CD14-positive monocyte (primary cell): Measurements from ENCODE around the gene DLX5. TPM values are rescaled to one million over a fixed set of nuclear protein-coding genes. Genes with fewer than 3 reads are reported as not detected.

Experiments used
- DNase-seq, 3 donors: peaks; one replicate each; pipeline ENCODE4 v3.0.0-alpha.2; 2011 to 2022
- H2AFZ ChIP-seq: 2 replicates; pipeline ENCODE4 v1.6.0; 2012; ENCODE audit warnings: mild to moderate bottlenecking, low read depth, low read length, inconsistent platforms; ENCODE audit not compliant: insufficient read depth, poor library complexity, severe bottlenecking
- H3K27ac ChIP-seq, 2 donors: 1 replicate in 1 of 2; 2 replicates in 1 of 2; pipeline ENCODE4 v1.5.1; 2012 to 2013; ENCODE audit warnings: low read length in 2 of 2, control low read depth in 1 of 2, inconsistent platforms in 1 of 2, low read depth in 1 of 2, mild to moderate bottlenecking in 1 of 2
- H3K27me3 ChIP-seq, 2 donors: one replicate each; pipeline versions ENCODE4 v1.6.0 to v1.6.1; 2011 to 2013; ENCODE audit warnings: low read length in 2 of 2; ENCODE audit not compliant: control insufficient read depth in 2 of 2, insufficient read depth in 2 of 2
- H3K36me3 ChIP-seq, 2 donors: replicated peaks in 1 of 2; 1 replicate in 1 of 2; 2 replicates in 1 of 2; pipeline versions ENCODE4 v1.5.1 to v1.6.1; 2012 to 2013; ENCODE audit warnings: low read length in 2 of 2, control low read depth in 1 of 2, inconsistent platforms in 1 of 2, mild to moderate bottlenecking in 1 of 2; ENCODE audit not compliant: insufficient read depth in 2 of 2, control insufficient read depth in 1 of 2
- H3K4me1 ChIP-seq, 2 donors: 1 replicate in 1 of 2; 2 replicates in 1 of 2; pipeline versions ENCODE4 v1.5.1 to v1.6.1; 2012 to 2013; ENCODE audit warnings: low read length in 2 of 2, control low read depth in 1 of 2, inconsistent platforms in 1 of 2, mild to moderate bottlenecking in 1 of 2, moderate library complexity in 1 of 2; ENCODE audit not compliant: insufficient read depth in 2 of 2, control insufficient read depth in 1 of 2
- H3K4me2 ChIP-seq: replicated peaks from 2 replicates; pipeline ENCODE3; 2012; ENCODE audit warnings: low read length, moderate library complexity, mild to moderate bottlenecking; ENCODE audit not compliant: poor library complexity, severe bottlenecking; ENCODE audit errors: extremely low read depth
- H3K4me3 ChIP-seq, 3 experiments: fragments of 200-600 bp in 1 of 3; sonication (generic) in 1 of 3; replicated peaks in 1 of 3; 1 replicate in 2 of 3; 2 replicates in 1 of 3; pipeline ENCODE4 v1.5.1; 2011 to 2013; ENCODE audit warnings: low read length in 3 of 3, mild to moderate bottlenecking in 3 of 3, control low read depth in 2 of 3, low read depth in 2 of 3, inconsistent platforms in 1 of 3, moderate library complexity in 1 of 3
- H3K79me2 ChIP-seq: 2 replicates; pipeline ENCODE4 v1.6.0; 2012; ENCODE audit warnings: mild to moderate bottlenecking, control low read depth, inconsistent platforms, low read length, moderate library complexity; ENCODE audit not compliant: insufficient read depth
- H3K9ac ChIP-seq: 2 replicates; pipeline ENCODE4 v1.6.0; 2017; ENCODE audit warnings: low read length, mild to moderate bottlenecking; ENCODE audit not compliant: insufficient read depth, poor library complexity, severe bottlenecking
- H3K9me3 ChIP-seq, 2 donors: replicated peaks in 1 of 2; 1 replicate in 1 of 2; 2 replicates in 1 of 2; pipeline versions ENCODE4 v1.5.1 to v1.6.1; 2012 to 2013; ENCODE audit warnings: low read length in 2 of 2, control low read depth in 1 of 2; ENCODE audit not compliant: control insufficient read depth in 1 of 2, insufficient read depth in 1 of 2
- H4K20me1 ChIP-seq: 2 replicates; pipeline ENCODE4 v1.6.0; 2012; ENCODE audit warnings: mild to moderate bottlenecking, low read length, control low read depth, moderate library complexity; ENCODE audit not compliant: insufficient read depth
- H3K27ac Mint-ChIP-seq, 7 donors: one replicate each; pipeline ENCODE4 v1.8.0; 2020; ENCODE audit warnings: mild to moderate bottlenecking in 7 of 7, mixed read lengths in 7 of 7, moderate library complexity in 6 of 7, inconsistent platforms in 2 of 7
- H3K27me3 Mint-ChIP-seq, 3 donors: one replicate each; pipeline ENCODE4 v1.8.0; 2021 to 2022; ENCODE audit warnings: low read depth in 3 of 3, mild to moderate bottlenecking in 3 of 3, mixed read lengths in 3 of 3, moderate library complexity in 3 of 3, inconsistent platforms in 1 of 3
- H3K36me3 Mint-ChIP-seq, 2 donors: one replicate each; pipeline ENCODE4 v1.8.0; 2020; ENCODE audit warnings: mixed read lengths in 2 of 2, inconsistent platforms in 1 of 2, mild to moderate bottlenecking in 1 of 2
- H3K4me1 Mint-ChIP-seq: one replicate; pipeline ENCODE4 v1.8.0; 2020; ENCODE audit warnings: mild to moderate bottlenecking, mixed read lengths
- H3K4me3 Mint-ChIP-seq, 2 donors: one replicate each; pipeline ENCODE4 v1.8.0; 2020; ENCODE audit warnings: mild to moderate bottlenecking in 2 of 2, mixed read lengths in 2 of 2, moderate library complexity in 1 of 2
- H3K9me3 Mint-ChIP-seq, 7 donors: one replicate each; pipeline ENCODE4 v1.8.0; 2020 to 2022; ENCODE audit warnings: mixed read lengths in 7 of 7, mild to moderate bottlenecking in 6 of 7, moderate library complexity in 6 of 7, inconsistent platforms in 2 of 7
- CTCF ChIP-seq: fragments of 200-600 bp; IDR thresholded peaks from one replicate; pipeline ENCODE4 v1.8.0; 2022; ENCODE audit warnings: antibody characterized with exemption, mild to moderate bottlenecking
- WGBS: methylation state at CpG from one replicate; pipeline ENCODE4 v1.1.5; 2013; ENCODE audit warnings: missing lambda C conversion rate; ENCODE audit not compliant: insufficient coverage; 5-methylcytosine and 5-hydroxymethylcytosine counted together
- intact Hi-C, 2 donors: fragments of 100-400 bp; cut with micrococcal nuclease; formaldehyde crosslinking; loops; one replicate each; pipeline versions ENCODE4 v1.15.0 to v1.15.1; 2023
- polyA plus RNA-seq, 3 donors: library from polyadenylated mRNA; depleted of rRNA in 1 of 3; unstranded in 2 of 3; stranded (reverse) in 1 of 3; fragments of 300-500 nt in 2 of 3; fragments of >200 nt in 1 of 3; fragmentation: Illumina TruSeq in 2 of 3; gene quantifications; 1 replicate in 2 of 3; 2 replicates in 1 of 3; pipeline ENCODE4 v1.2.3, GENCODE V29; 2012 to 2021

Gene DLX5
- polyA plus RNA-seq, 3 donors: not detected

GRCh38 chr7:97016381-97017191 is 8.0 kb downstream of the DLX5 start:
- TF ChIP-seq CTCF: no peak
- H3K27me3 ChIP-seq: peaks cover 89 to 99% of the 10 kb centered on the region in 2 donors
- Mint-ChIP-seq H3K27ac (peak overlapping the region in 1 of 7 donors; percentile 26), H3K9me3 (peaks cover 0 to 36% (median 27%) of the 10 kb centered on the region in 7 donors), H3K4me1 (peaks cover 9% of the 10 kb centered on the region), H3K36me3 (peaks cover 0 to 3% of the 10 kb centered on the region in 2 donors), H3K27me3 (peaks cover 95 to 99% (median 98%) of the 10 kb centered on the region in 3 donors), H3K4me3 (peak overlapping the region in 1 of 2 donors; percentile 79)
- H3K4me1 ChIP-seq: no peaks in the 10 kb centered on the region
- no peaks in the 10 kb centered on the region for H3K36me3 ChIP-seq
- H2AFZ ChIP-seq: no peak overlapping the region
- no peaks in the 10 kb centered on the region for H3K79me2 ChIP-seq
- intact Hi-C loops: no loop called here
- H4K20me1 ChIP-seq: no peaks in the 10 kb centered on the region
- H3K4me2 ChIP-seq: no peak overlapping the region
- H3K9ac ChIP-seq: no peak overlapping the region
- WGBS: 3% methylated on average over 53 of the region's 55 CpGs
- no peak for DNase-seq
- peaks cover 0 to 82% of the 10 kb centered on the region in 2 donors for H3K9me3 ChIP-seq
- no peak overlapping the region for H3K27ac ChIP-seq
- H3K4me3 ChIP-seq: no peak overlapping the region

- no peak overlapping the region for H3K27ac ChIP-seq
- H3K9ac ChIP-seq: no peak overlapping the region
- no peak overlapping the region for H2AFZ ChIP-seq
- no peaks in the 10 kb centered on the region for H3K79me2 ChIP-seq
- H3K27me3 Mint-ChIP-seq: peaks cover 96 to 99% (median 99%) of the 10 kb centered on the region in 3 donors
- no peak overlapping the region for H3K4me2 ChIP-seq
- H3K4me1 ChIP-seq: no peaks in the 10 kb centered on the region
- H3K4me3 Mint-ChIP-seq: peak overlapping the region in 1 of 2 donors; percentile 70
- peaks cover 0 to 3% of the 10 kb centered on the region in 2 donors for H3K36me3 Mint-ChIP-seq
- no peaks in the 10 kb centered on the region for H4K20me1 ChIP-seq
- H3K9me3 Mint-ChIP-seq: peaks cover 0 to 33% (median 25%) of the 10 kb centered on the region in 7 donors
- 0% methylated on average over 5 of the region's 12 CpGs for WGBS
- peaks cover 90 to 100% of the 10 kb centered on the region in 2 donors for H3K27me3 ChIP-seq
- no peak overlapping the region for H3K4me3 ChIP-seq
- no peak overlapping the region for H3K27ac Mint-ChIP-seq
- H3K9me3 ChIP-seq: peaks cover 0 to 81% of the 10 kb centered on the region in 2 donors
- TF ChIP-seq CTCF: no peak
- H3K4me1 Mint-ChIP-seq: peaks cover 6% of the 10 kb centered on the region
- H3K36me3 ChIP-seq: no peaks in the 10 kb centered on the region
- intact Hi-C loops: no loop called here
- DNase-seq: no peak
Measured at GRCh38 chr7:97015756-97016380, 8.8 kb downstream of the DLX5 start.
